ENCODE results near the gene GPR149.
A peak's percentile ranks its signal among the peaks of the same experiment; 100 is the strongest.
"Not testable (repeated sequence)": the region's sequence is repeated elsewhere in the genome, so short reads cannot be mapped to it uniquely, and the experiment has no call there.

Gene GPR149

DNA sequence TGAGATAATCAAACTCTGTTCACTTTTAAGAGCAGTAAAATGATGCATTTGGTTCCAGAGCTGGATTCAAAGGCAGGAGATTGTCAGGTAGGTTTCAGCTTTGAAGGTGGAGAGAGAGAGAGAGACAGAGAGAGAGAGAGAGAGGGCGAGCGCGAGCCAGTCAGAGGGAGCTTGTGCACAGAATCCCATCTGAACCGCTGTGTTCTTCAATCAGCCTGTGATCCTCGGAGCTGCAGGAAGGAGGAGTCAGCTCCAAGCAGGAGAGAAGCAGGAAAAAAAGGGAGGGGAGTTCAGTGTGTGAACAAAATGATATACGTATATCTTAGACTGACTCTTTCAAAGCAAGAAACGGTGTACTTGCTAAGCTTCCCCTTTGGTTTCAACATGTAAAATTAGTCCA lies at the start of gene GPR149:
TSS of gene GPR149 (minus strand) at position 177 of the 400 bp plus-strand sequence. CDS start 575 bp downstream, outside the sequence.
- no peak for DNase-seq

DNA sequence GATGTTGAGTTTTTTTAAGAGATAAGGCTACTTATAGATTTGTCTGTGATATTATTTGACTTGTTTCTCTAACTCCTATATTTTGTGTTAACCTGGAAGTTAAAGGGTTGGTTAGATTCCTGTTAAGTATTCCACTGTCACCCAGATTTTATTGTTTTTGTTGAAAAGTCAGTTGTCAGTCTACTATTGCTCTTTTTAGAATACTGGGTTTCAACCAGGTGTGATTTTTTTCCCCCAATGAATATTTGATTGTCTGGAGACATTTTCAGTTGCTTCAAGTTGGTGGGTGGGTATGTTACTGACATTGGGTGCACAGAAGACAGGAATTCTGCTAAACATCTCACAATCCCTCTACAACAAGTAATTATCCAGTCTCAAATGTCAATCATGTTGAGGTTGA lies 43.8 kb upstream of the GPR149 start:
- DNase-seq: no peak

DNA sequence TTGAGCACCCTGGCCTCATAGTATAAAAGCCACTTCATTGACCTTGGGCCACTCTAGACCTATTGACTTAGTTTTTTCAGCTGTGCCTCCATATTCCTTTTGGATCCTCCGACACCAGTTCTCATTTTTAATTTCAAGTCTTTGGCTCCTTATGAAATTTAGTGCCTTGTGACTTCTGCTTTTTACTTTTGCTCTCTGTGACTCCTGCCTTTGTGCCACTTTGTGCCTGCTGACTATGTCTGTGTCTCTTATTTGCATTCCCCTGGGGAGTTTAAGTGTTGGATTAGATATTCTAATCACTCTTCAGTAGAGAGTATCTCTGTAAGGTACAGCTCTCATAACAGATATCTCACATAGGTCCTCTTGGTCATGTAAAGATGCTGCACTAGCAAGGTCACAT lies 39.6 kb upstream of the GPR149 start:
- DNase-seq: no peak

DNA sequence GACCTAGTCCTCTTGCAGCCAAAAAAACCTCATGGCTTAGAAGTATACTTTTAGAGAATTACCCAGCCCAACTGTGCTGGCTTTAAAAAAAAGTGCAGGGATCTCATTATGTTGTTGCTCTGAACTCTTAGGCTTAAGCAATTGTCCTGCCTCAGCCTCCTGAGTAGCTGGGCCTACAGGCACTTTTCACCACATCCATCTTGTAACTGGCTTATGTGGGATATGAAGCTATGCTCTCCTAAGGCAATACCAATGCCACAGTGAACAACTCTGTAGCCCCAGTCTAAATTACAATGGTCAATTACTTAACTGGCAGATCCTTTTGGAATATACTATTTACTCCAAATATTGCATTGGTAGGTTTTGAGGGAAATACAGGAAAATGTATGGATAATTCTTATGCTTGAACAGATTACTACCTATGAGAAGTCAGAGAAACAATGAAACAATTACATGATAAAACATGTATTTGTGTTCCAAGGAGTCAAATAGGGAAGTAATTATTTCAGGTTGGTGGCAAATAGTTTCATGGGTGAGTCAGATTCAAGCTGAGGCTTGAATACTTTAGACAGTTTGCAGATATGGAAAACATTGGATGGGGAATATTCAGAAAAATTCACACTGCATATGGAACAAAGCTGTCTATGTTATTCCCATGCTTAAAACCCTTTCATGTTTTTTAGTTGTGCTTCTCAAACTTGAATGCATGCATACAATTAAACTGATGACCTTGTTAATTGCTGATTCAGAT lies 34.6 kb upstream of the GPR149 start:
- DNase-seq: no peak

DNA sequence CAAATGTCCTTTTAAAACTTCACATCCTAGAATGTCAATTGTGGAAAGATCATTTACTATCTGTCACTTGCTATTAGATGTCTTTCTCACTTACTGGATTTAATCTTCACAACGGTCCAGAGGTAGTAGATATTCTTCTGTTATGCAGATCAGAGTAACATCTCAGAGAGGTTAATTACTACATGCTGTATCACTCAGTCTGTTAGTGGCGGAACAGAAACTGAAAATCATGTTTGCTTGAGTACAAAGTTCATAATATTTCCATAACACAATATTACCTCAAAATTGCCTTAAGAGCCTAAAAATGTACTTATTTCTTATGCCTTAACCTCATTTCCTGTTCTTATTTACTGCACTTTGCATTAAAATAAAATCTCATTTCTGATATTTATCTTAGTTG lies 28.6 kb upstream of the GPR149 start:
- no peak for DNase-seq

GRCh38 chr3:154439081-154439480 lies 9.1 kb upstream of the GPR149 start:
- not testable (repeated sequence) for DNase-seq

DNA sequence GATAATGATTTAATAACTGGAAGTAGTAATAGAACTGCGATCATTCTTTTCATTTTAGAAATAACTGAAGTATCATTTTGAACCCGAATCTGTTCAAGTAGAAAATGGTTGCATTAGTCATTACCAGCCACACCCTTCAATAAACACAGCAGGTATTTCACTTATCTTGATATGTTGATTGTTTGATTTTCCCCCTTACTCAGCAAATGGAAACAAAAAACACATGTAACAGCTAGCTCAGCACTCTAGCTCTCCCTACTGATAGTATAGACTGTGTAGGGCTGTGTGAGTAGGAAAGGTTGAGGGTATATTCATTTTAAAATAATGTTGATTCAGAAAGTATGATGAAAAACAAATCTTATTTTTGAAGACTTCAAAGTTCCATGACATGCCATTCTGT lies 1.1 kb upstream of the GPR149 start:
- DNase-seq: no peak

DNA sequence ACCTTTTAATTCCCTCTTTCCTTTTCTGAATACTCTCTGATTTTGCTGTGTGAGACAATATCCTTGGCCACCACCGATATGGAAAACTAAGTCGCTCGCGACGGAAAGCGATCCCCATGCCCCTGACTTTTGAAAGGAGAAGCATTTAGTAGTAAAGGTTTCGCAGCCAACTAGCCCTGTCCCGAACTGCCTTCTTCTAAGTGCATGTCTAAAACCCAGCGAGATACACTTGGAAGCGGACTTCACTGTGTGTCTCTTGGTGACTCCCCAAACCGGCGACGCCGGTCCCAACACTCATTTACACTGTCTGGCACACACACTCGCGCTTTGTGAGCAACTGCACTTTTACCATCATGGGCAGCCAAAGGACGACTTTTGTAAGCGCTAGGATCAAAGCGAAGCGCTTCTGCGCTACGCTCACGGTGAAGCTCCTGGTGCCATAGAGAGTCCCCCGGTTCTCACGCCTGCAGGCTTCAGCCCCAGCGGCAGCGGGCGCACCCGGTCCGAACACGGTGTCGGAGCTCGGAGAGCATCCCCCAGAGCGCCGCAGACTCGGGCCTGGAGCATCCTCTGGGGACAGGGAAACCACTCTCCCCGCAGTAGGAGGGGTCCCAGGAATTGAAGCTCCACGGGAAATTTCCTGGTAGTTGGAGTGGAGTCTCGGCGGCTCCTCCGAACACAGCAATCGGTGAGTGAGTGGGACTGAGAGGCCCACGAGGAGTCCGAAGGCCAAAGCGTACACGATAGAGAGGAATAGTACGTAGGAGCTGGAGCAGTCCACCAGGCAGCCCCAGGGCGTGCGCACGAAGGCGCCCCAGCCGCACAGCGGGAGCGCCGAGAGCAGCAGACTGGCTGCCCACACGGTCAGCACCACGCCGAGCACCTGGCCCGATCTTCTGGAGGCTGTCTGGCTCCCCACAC lies 1.4 kb downstream of the GPR149 start:
- no peak for DNase-seq

GRCh38 chr3:154427685-154428285 lies 2.2 kb downstream of the GPR149 start:
- no peak for DNase-seq

GRCh38 chr3:154422694-154423093 lies 7.3 kb downstream of the GPR149 start:
- DNase-seq: no peak

DNA sequence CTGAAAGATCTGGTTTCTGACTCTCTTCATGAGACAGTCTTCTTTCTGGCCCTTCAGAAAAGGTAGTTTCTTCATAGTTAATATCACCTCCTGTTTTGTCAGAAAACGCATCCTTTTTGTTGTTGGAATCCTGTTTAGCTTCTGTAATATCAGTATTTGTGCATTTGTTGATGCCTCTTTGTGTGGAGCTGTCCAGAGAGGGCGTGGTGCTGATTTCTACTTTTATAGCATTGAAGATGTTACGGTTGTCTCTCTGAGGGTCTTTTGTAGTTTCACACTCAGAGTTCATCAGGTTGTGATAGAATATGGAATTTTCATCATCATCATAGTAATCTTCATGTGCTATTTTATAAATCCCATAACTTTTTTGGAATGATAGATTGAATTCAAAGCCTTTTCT lies 8.9 kb downstream of the GPR149 start:
- peak; percentile 9 for DNase-seq

- DNase-seq: no peak
Measured at GRCh38 chr3:154398084-154398967, 31.7 kb downstream of the GPR149 start.

DNA sequence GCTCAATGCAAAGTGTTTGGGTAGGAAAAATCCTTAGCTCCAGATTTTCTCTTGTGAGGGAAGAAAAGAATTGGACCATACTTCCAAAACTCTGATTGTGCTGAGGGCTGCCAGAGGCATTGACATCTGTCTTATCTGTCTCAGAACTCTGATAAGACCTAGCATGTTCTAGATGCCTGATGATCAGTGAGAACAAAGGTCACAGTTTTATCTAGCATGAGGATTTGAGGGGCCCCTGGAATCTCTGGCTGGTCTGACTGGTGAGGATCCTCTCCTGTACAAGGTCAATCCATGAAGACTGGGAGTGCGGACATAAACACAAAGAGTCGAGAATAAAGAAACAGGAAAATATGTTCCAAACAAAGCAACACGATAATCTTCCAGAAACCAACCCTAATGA lies 40.1 kb downstream of the GPR149 start:
- no peak for DNase-seq

DNA sequence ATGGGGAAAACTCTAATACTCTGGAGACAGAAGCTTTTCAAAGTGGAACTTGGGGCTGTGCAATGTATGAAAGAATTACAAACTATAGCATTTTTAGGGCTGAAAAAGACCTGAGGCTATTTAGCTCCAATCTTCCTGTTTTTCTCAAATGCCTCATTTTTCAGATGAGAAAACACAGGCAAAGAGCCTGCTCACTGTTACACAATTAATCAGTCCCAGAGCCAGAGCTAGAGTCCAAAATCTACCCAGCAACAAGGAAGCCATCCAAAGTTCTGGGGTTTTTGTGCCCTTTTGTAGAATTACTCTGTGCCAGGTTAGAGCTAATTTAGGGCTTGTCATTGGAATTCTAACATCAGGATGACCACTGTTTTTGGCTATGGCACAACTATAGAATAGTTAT lies 45.5 kb downstream of the GPR149 start:
- no peak for DNase-seq

DNA sequence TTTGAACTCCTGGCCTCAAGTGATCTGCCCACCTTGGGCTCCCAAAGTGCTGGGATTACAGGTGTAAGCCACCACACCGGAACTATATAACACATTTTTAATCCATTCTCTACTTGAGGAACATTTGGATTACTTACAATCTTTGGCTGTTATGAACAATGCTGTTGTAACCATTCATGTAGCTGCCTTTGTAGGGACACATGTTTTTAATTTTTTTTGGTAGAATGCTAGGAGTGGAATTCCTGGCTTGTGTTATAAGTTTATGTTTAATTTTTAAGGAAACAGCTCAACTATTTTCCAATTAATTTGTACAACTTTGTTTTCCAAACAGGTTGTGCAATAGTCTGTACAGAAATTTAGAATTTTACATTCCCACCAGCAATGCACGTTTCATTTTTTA lies 51.7 kb downstream of the GPR149 start:
- no peak for DNase-seq

- DNase-seq: no peak
Measured at GRCh38 chr3:154367221-154367620, 62.8 kb downstream of the GPR149 start.

GRCh38 chr3:154364849-154365248 lies 65.1 kb downstream of the GPR149 start:
- DNase-seq: no peak

DNA sequence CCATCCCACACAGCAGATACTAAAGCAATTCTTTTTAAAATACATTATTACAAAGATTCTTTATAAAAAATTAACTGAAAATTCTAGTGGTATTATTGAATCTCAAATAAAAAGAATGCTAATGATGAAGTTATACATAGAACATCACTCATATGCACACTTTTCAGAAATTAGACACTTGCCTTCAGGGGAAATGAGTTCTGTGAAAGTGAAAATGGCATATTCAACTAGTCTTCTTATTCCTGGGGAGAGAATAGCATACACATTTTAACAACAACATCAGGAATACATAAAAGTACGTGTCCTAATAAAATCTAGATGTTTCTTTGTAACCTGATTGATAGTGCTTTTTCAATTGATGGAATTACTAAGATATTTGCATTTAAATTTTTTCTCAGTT lies 68.9 kb downstream of the GPR149 start:
- no peak for DNase-seq

DNA sequence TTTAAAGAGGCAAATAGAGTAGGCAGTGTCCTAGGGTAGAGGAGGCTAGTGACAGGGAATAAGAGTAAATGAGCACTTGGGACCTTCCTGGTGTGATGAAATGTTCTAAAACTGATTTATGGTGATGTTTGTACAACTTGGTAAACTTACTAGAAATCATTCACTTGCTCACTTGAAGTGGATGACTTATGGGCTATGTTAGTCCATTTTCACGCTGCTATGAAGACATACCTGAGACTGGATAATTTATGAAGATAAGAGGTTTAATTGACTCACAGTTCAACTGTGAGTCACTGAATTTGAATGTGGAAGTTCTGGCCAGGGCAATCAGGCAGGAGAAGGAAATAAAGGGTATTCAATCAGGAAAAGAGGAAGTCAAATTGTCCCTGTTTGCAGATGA lies 74.0 kb downstream of the GPR149 start:
- no peak for DNase-seq

GRCh38 chr3:154349223-154349622 lies 80.8 kb downstream of the GPR149 start:
- DNase-seq: no peak

DNA sequence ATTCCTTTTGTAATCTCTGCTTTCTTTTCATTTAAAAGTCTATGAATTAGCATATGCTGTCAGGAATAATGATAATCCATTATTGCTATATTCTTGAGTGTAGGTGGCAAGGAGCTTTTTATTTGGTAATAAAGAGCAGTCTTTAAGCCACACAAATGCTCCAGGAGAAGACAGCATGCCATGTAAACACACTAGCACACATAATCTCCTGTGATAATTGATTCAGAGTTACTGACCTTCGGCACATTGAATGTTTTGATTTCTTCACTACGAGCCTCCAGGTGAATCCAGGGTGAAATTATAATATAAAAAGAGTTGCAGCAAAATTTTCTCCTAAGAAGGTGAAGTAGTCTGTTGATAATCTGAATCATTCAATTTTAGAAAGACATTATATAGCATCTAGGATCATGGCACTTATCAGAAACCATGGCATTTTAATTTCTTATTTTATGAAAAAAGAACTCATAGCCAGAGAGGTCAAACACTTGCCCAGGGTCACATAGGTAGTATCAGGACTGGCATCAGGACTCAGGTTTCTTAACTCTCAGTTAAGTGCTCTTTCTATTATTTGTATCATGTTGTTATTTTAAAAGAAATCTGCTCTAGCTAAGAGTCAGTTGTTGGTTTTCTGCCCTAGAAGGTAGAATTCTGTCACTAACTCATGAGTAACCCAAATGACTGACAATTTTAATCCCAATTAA lies 84.4 kb downstream of the GPR149 start:
- DNase-seq: no peak

- DNase-seq: no peak
Measured at GRCh38 chr3:154338570-154338969, 91.4 kb downstream of the GPR149 start.
